Measurements from ENCODE around the gene LRCOL1.
"Not testable (repeated sequence)": the region's sequence is repeated elsewhere in the genome, so short reads cannot be mapped to it uniquely, and the experiment has no call there.

DNA sequence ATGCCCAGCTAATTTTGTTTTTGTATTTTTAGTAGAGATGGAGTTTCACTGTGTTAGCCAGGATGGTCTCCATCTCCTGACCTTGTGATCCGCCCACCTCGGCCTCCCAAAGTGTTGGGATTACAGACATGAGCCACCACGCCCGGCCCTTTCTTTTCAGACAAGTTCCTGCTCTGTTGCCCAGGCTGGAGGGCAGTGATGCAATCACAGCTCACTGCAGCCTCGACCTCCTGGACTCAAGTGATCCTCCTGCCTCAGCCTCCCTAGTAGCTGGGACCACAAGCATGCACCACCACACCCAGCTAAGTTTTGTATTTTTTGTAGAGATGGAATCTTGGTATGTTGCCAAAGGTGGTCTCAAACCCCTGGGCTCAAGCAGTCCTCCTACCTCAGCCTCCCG is 10.9 kb downstream of the LRCOL1 start:
- TF ChIP-seq, protein P1, sequence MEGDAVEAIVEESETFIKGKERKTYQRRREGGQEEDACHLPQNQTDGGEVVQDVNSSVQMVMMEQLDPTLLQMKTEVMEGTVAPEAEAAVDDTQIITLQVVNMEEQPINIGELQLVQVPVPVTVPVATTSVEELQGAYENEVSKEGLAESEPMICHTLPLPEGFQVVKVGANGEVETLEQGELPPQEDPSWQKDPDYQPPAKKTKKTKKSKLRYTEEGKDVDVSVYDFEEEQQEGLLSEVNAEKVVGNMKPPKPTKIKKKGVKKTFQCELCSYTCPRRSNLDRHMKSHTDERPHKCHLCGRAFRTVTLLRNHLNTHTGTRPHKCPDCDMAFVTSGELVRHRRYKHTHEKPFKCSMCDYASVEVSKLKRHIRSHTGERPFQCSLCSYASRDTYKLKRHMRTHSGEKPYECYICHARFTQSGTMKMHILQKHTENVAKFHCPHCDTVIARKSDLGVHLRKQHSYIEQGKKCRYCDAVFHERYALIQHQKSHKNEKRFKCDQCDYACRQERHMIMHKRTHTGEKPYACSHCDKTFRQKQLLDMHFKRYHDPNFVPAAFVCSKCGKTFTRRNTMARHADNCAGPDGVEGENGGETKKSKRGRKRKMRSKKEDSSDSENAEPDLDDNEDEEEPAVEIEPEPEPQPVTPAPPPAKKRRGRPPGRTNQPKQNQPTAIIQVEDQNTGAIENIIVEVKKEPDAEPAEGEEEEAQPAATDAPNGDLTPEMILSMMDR (IDR thresholded peaks at IDR 0.05) = not testable (repeated sequence)
- not testable (repeated sequence) for TF ChIP-seq EP300 (IDR thresholded peaks at IDR 0.05)
